HCT116 (cell line): ENCODE results near the gene TAF5L. TPM values are rescaled to one million over a fixed set of nuclear protein-coding genes. Genes with fewer than 3 reads are reported as not detected.

Source experiments
- ATAC-seq: fragments of 200-7000 bp; cut with Tn5 transposase; 2 replicates; pipeline ENCODE4 v1.9.1; 2020; ENCODE audit warnings: mild to moderate bottlenecking, moderate library complexity
- BruUV-seq: library from RNA; stranded (reverse); fragments of 400-500 nt; replicated peaks from 2 replicates; lab custom pipeline; 2021; lab: Mats Ljungman, UMichigan
- CTCF ChIA-PET: fragments of 300-600 bp; sonication (Branson Sonifier 250); formaldehyde crosslinking; loops from one replicate; lab custom pipeline; 2021; ENCODE audit warnings: antibody characterized with exemption; lab: Charles Lee
- POLR2A ChIA-PET: fragments of 300-600, 350-600 bp; sonication (Branson Sonifier 250); formaldehyde crosslinking; loops from one replicate; lab custom pipeline; 2021; ENCODE audit warnings: antibody characterized with exemption; lab: Charles Lee
- RAD21 ChIA-PET, 2 experiments: fragments of 300-600 bp; sonication (Branson Sonifier 250); formaldehyde crosslinking; loops; one replicate each; lab custom pipeline; 2023; ENCODE audit warnings: low total read pairs in 2 of 2; ENCODE audit not compliant: uncharacterized antibody in 2 of 2, unreplicated experiment in 2 of 2, low non-redundant PET in 1 of 2; lab: Charles Lee
- DNase-seq: peaks from one replicate; pipeline ENCODE4 v3.0.0-alpha.2; 2010; ENCODE audit warnings: low read depth, low spot score
- H2AFZ ChIP-seq: fragments of 200-600 bp; shearing (Covaris generic), sonication (generic); 2 replicates; pipeline ENCODE4 v1.6.1; 2017; ENCODE audit warnings: low read depth, mixed run types, mixed read lengths, antibody characterized with exemption, low read length; ENCODE audit not compliant: poor library complexity, severe bottlenecking
- H3K27ac ChIP-seq: 2 replicates; pipeline ENCODE4 v1.5.1; 2012; ENCODE audit warnings: low read depth, low read length
- H3K27me3 ChIP-seq: fragments of 200-600 bp; sonication (generic); 2 replicates; pipeline ENCODE4 v1.6.1; 2016; ENCODE audit warnings: mixed run types, low read length, mixed read lengths; ENCODE audit not compliant: insufficient read depth
- H3K36me3 ChIP-seq, 2 experiments: fragments of 200-500 bp in 1 of 2; fragments of 200-600 bp in 1 of 2; sonication (Bioruptor generic) in 1 of 2; sonication (generic) in 1 of 2; 2 replicates each; pipeline versions ENCODE4 v1.5.1 to v1.6.1; 2014 to 2016; ENCODE audit warnings: low read length in 2 of 2, inconsistent platforms in 1 of 2, mixed read lengths in 1 of 2, mixed run types in 1 of 2; ENCODE audit not compliant: insufficient read depth in 2 of 2, control insufficient read depth in 1 of 2
- H3K4me1 ChIP-seq, 2 experiments: fragments of 200-600 bp in 1 of 2; sonication (generic) in 1 of 2; 2 replicates each; pipeline versions ENCODE4 v1.5.1 to v1.6.1; 2012 to 2017; ENCODE audit warnings: low read length in 2 of 2, inconsistent platforms in 1 of 2, mild to moderate bottlenecking in 1 of 2, mixed read lengths in 1 of 2, mixed run types in 1 of 2, moderate library complexity in 1 of 2; ENCODE audit not compliant: insufficient read depth in 2 of 2, control insufficient read depth in 1 of 2
- H3K4me2 ChIP-seq: fragments of 200-600 bp; sonication (generic); 2 replicates; pipeline ENCODE4 v1.6.1; 2017; ENCODE audit warnings: mixed run types, low read length, mixed read lengths
- H3K4me3 ChIP-seq, 2 experiments: fragments of 200-600 bp in 1 of 2; sonication (generic) in 1 of 2; replicated peaks in 1 of 2; 2 replicates each; pipeline ENCODE4 v1.5.1; 2011 to 2016; ENCODE audit warnings: low read length in 2 of 2, control low read depth in 1 of 2, low read depth in 1 of 2, mild to moderate bottlenecking in 1 of 2, mixed read lengths in 1 of 2, mixed run types in 1 of 2
- H3K79me2 ChIP-seq: fragments of 200-600 bp; sonication (generic); 2 replicates; pipeline ENCODE4 v1.6.1; 2017; ENCODE audit warnings: mild to moderate bottlenecking, mixed run types, low read length, moderate library complexity, mixed read lengths; ENCODE audit not compliant: insufficient read depth
- H3K9ac ChIP-seq: fragments of 200-600 bp; sonication (generic); 2 replicates; pipeline ENCODE4 v1.6.1; 2016; ENCODE audit warnings: low read length, mixed read lengths
- H3K9me2 ChIP-seq: fragments of 200-600 bp; sonication (generic), shearing (Covaris generic); 2 replicates; pipeline ENCODE4 v1.6.1; 2017; ENCODE audit warnings: mixed run types, mild to moderate bottlenecking, moderate library complexity; ENCODE audit not compliant: insufficient read depth
- H3K9me3 ChIP-seq, 2 experiments: fragments of 200-500 bp in 1 of 2; fragments of 200-600 bp in 1 of 2; sonication (Bioruptor generic) in 1 of 2; sonication (generic) in 1 of 2; 2 replicates each; pipeline ENCODE4 v1.6.1; 2014 to 2017; ENCODE audit warnings: low read length in 2 of 2, mixed read lengths in 2 of 2, inconsistent platforms in 1 of 2, low read depth in 1 of 2, mild to moderate bottlenecking in 1 of 2, mixed run types in 1 of 2, moderate library complexity in 1 of 2; ENCODE audit not compliant: control insufficient read depth in 1 of 2, insufficient read depth in 1 of 2
- H4K20me1 ChIP-seq: fragments of 200-600 bp; sonication (generic), shearing (Covaris generic); 2 replicates; pipeline ENCODE4 v1.6.1; 2017; ENCODE audit warnings: mixed run types, mild to moderate bottlenecking, moderate library complexity; ENCODE audit not compliant: insufficient read depth
- ATF3 ChIP-seq: IDR thresholded peaks from 2 replicates; pipeline ENCODE4 v1.6.1; 2012
- CBX3 ChIP-seq: IDR thresholded peaks from 2 replicates; pipeline ENCODE4 v1.6.1; 2012; ENCODE audit warnings: low read depth
- CEBPB ChIP-seq: IDR thresholded peaks from 2 replicates; pipeline ENCODE4 v1.6.1; 2012; ENCODE audit warnings: low read depth
- CTCF ChIP-seq, 3 experiments: fragments of 200-600 bp in 1 of 3; sonication (generic) in 1 of 3; IDR thresholded peaks in 2 of 3; conservative IDR thresholded peaks in 1 of 3; 2 replicates each; pipeline ENCODE4 v1.5.1; 2012 to 2017; ENCODE audit warnings: low read depth in 2 of 3, low read length in 2 of 3, antibody characterized with exemption in 1 of 3, borderline replicate concordance in 1 of 3, control low read depth in 1 of 3, mild to moderate bottlenecking in 1 of 3, mixed read lengths in 1 of 3, mixed run types in 1 of 3, moderate library complexity in 1 of 3; ENCODE audit not compliant: insufficient read depth in 1 of 3
- EGR1 ChIP-seq: IDR thresholded peaks from 2 replicates; pipeline ENCODE4 v1.6.1; 2012; ENCODE audit warnings: low read depth
- EZH2phosphoT487 ChIP-seq: fragments of 200-600 bp; IDR thresholded peaks from 2 replicates; pipeline ENCODE4 v1.6.1; 2018; ENCODE audit warnings: antibody characterized with exemption, borderline replicate concordance
- JUND ChIP-seq: IDR thresholded peaks from 2 replicates; pipeline ENCODE4 v1.6.1; 2012
- MAX ChIP-seq: IDR thresholded peaks from 2 replicates; pipeline ENCODE4 v1.6.1; 2012
- POLR2A ChIP-seq: IDR thresholded peaks from 2 replicates; pipeline ENCODE4 v1.7.0; 2011; ENCODE audit warnings: borderline replicate concordance; ENCODE audit not compliant: insufficient read depth, insufficient read length; ENCODE audit errors: extremely low read depth
- POLR2AphosphoS5 ChIP-seq: IDR thresholded peaks from 2 replicates; pipeline ENCODE4 v1.6.1; 2011; ENCODE audit warnings: mild to moderate bottlenecking, low read depth, low read length, moderate library complexity
- SIN3A ChIP-seq: IDR thresholded peaks from 2 replicates; pipeline ENCODE4 v1.6.1; 2012; ENCODE audit warnings: low read depth
- SP1 ChIP-seq: IDR thresholded peaks from 2 replicates; pipeline ENCODE4 v1.6.1; 2012; ENCODE audit warnings: low read depth
- SRF ChIP-seq: IDR thresholded peaks from 2 replicates; pipeline ENCODE4 v1.6.1; 2012; ENCODE audit warnings: low read depth
- TCF7L2 ChIP-seq: IDR thresholded peaks from 2 replicates; pipeline ENCODE4 v1.7.0; 2011; ENCODE audit warnings: borderline replicate concordance, inconsistent platforms; ENCODE audit not compliant: insufficient read depth, insufficient read length; ENCODE audit errors: extremely low read depth
- YY1 ChIP-seq: IDR thresholded peaks from 2 replicates; pipeline ENCODE4 v1.6.1; 2011; ENCODE audit warnings: low read length, low read depth, moderate library complexity, mild to moderate bottlenecking; ENCODE audit not compliant: insufficient replicate concordance; ENCODE audit errors: extremely low read depth
- ZBTB33 ChIP-seq: IDR thresholded peaks from 2 replicates; pipeline ENCODE4 v1.6.1; 2011; ENCODE audit warnings: mild to moderate bottlenecking, low read length, moderate library complexity; ENCODE audit not compliant: insufficient replicate concordance; ENCODE audit errors: extremely low read depth
- ZFX ChIP-seq: fragments of 450-650 bp; IDR thresholded peaks from 2 replicates; pipeline ENCODE4 v1.6.1; 2017
- intact Hi-C: fragments of 100-400 bp; cut with micrococcal nuclease; formaldehyde crosslinking; loops from 2 replicates; pipeline ENCODE4 v1.10.0; 2022
- total RNA-seq: library from RNA; stranded (reverse); gene quantifications from one replicate; pipeline ENCODE4 v1.2.1, GENCODE V29; 2021; ENCODE audit not compliant: unreplicated experiment

The TAF5L gene
- total RNA-seq, 1 experiment from 2014 or later = 22.4 TPM

GRCh38 chr1:229554886-229555621, 70.9 kb downstream of the TAF5L start:
- Histone ChIP-seq H3K4me2 (no peak overlapping the region), H3K9me3 (no peaks in the 10 kb centered on the region), H3K79me2 (peaks cover 42% of the 10 kb centered on the region), H3K27ac (no peak overlapping the region)
- RAD21 ChIA-PET = no interaction called here
- ATAC-seq = no peak
- no peak for TF ChIP-seq POLR2A
- no peak for TF ChIP-seq ZBTB33
- no peak for TF ChIP-seq SIN3A
- TF ChIP-seq CBX3 = no peak
- TF ChIP-seq JUND = no peak
- no peak for TF ChIP-seq CTCF (IDR thresholded peaks at IDR 0.05 in 2 of 3, conservative IDR thresholded peaks at IDR 0.05 in 1 of 3; ENCODE audit: borderline replicate concordance in 1 of 3, insufficient read depth in 1 of 3, low read depth in 2 of 3, low read length in 2 of 3)
- no peak for TF ChIP-seq SRF
- no peak for TF ChIP-seq ATF3
- TF ChIP-seq CEBPB = no peak
- no peak for TF ChIP-seq MAX
- TF ChIP-seq EZH2phosphoT487 = no peak
- TF ChIP-seq EGR1 = no peak
- no peak for TF ChIP-seq TCF7L2
- TF ChIP-seq YY1 = no peak
- no peak for TF ChIP-seq ZFX
- no peak for TF ChIP-seq POLR2AphosphoS5
- TF ChIP-seq SP1 = no peak
- TF ChIP-seq, all 23 proteins: peak for 0
- no TSS peak for BruUV-seq
- no peaks in the 10 kb centered on the region for H3K27me3 ChIP-seq
- ChIA-PET CTCF (no interaction called here), POLR2A (no interaction called here)
- H4K20me1 ChIP-seq = no peaks in the 10 kb centered on the region
- no peak for DNase-seq
- intact Hi-C loops = loop anchor here (5.0 kb wide), 1 partner anchor 757 kb away; no protein-coding TSS in a partner anchor
- H3K36me3 ChIP-seq = no peaks in the 10 kb centered on the region
- peaks cover 9 to 22% of the 10 kb centered on the region in 2 experiments for H3K4me1 ChIP-seq
- no peaks in the 10 kb centered on the region for H3K9me2 ChIP-seq
- no peak overlapping the region for H2AFZ ChIP-seq
- H3K4me3 ChIP-seq = no peak overlapping the region
- no peak overlapping the region for H3K9ac ChIP-seq
